GM12865 (cell line): Measurements from ENCODE around the gene CTBP1.

ENCODE experiments used
- DNase-seq: peaks from one replicate; pipeline ENCODE4 v3.0.0; 2010; ENCODE audit warnings: low read depth
- H3K4me3 ChIP-seq: 2 replicates; pipeline ENCODE4 v1.5.1; 2011; ENCODE audit warnings: mild to moderate bottlenecking, low read depth, low read length, control low read depth
- CTCF ChIP-seq: IDR thresholded peaks from 2 replicates; pipeline ENCODE4 v1.5.1; 2011; ENCODE audit warnings: low read length, control low read depth, low read depth, inconsistent platforms; ENCODE audit not compliant: insufficient read depth; ENCODE audit errors: missing control alignments

Gene CTBP1

DNA sequence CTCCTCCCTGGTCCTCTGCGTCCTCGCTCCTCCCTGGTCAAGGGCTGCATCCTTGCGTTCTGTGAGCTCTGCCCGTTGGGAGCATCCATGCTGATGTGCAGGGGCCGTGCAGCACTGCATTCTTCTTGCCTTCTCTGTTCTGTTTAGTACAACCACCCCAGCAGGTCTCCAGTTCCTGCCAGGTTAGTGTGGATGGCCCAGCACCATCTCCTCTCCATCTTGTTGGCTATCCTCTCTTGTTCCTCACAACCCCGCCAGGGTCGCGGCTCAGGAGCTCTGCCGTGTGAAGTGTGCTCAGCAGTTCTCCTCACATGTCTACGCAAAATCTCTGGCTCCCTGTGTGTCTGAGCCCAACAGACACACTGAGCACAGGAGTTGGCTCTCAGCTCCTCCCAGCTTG, 30.3 kb upstream of the CTBP1 start:
- TF ChIP-seq CTCF = no peak
- no peak for DNase-seq
- H3K4me3 ChIP-seq = no peak overlapping the region

DNA sequence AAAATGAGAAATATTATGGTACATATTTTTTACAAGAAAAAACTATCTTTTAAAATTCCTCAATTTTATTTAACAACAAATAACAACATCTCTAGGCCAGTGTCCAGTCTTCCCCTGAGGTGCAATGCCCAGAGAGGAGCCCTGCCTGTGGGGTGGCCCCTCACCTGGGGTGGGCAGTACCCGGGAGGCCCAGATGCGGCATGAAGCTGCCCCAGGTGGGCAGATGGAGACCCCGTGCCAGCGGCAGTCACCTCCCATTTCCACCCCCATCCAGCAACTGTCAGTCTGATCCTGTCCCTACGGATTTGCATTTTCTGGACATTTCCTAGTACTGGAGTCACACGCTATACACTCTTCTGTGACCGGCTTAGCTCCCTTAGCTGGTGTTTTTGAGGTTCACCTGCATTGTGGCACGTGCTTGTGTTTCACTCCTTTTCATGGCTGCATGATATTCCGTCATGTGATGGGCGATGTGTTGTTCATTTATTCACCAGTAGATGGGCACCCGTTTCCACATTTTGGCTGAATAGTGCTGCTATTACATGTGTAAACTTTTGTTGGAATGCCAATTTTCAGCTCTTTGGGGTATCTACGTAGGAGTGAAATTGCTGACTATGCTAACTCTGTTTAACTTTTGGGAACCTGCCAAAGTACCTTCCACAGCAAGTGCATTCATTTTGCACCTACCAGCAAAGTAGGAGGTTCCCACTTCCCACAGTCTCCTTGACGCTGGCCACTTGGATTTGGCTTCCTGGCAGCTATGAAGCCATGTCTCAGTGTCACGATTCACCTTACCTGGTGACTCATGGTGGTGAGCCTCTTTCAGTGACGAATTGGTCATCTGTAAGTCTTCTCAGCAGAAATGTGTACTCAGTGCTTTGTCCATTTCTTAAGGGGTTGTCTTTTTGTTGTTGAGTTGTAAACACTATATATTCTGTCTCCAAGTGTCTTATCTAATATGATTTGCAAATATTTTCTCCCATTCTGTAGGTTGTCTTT, 29.0 kb upstream of the CTBP1 start:
- no peak for TF ChIP-seq CTCF
- no peak overlapping the region for H3K4me3 ChIP-seq
- DNase-seq = no peak

DNA sequence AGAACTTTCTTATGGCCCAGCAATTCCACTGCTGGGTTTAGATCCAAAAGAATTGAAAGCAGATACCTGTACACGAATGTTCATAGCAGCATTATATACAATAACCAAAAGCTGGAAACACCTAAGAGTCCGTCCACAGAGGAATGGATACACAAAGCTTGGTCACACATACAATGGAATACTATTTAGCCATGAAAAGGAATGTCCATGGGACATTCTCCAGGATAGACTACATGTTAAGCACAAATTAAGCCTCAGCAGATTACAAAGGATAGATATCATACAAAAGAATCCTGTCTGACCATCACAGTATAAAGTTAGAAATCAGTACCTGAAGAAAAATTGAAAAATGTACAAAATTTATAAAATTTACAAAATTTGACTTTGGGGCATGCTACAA, 28.1 kb upstream of the CTBP1 start:
- no peak for TF ChIP-seq CTCF
- DNase-seq = no peak

DNA sequence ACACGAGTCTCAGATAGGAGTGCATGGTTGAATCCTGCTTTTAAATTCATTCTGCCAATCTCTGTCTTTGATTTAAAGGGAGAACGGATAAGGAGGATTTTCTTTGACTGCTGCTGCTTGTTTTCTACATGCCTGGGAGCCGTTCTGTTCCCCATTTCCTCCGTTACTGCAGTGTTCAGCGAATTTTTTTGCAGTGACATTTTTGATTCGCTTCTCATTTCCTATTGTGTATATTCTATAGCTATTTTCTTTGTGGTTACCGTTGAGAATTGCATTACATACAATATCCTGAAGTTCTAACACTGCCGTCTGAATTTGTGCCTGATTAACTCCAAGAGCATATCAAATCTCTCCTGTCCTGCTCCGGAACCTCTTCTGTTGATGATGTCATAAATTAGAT, 25.9 kb upstream of the CTBP1 start:
- no peak overlapping the region for H3K4me3 ChIP-seq
- TF ChIP-seq CTCF = no peak
- no peak for DNase-seq

More for the DNA sequence above, 28.1 kb upstream of the CTBP1 start:
- no peak overlapping the region for H3K4me3 ChIP-seq

GRCh38 chr4:1271686-1272085, 22.8 kb upstream of the CTBP1 start:
- no peak overlapping the region for H3K4me3 ChIP-seq
- TF ChIP-seq CTCF = no peak
- DNase-seq = no peak

DNA sequence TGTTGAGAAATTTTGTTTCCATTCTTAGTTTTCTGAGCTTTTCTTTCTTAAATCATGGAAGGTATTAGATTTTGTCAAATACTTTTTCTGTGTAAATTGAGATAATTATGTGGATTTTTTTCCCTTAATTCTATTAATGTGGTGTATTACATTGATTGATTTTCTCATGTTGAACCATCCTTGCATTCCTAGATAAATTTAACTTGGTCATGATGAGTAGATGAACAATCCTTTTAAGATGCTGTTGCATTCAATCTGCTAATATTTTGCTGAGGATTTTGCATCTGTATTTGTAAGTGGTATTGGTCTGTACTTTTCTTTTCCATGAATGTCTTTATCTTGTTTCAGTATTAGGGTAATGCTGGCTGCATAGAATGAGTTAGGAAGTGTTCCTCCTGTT, 20.3 kb upstream of the CTBP1 start:
- TF ChIP-seq CTCF = no peak
- H3K4me3 ChIP-seq = no peak overlapping the region
- no peak for DNase-seq
